CD4-positive, alpha-beta T cell treated with Interferon alpha-2 for 1 hour (primary cell): ENCODE data around the gene MYMK.
"Not testable (repeated sequence)": the region's sequence is repeated elsewhere in the genome, so short reads cannot be mapped to it uniquely, and the experiment has no call there.

Experiments used
- DNase-seq, 2 donors: peaks; one replicate each; pipeline ENCODE4 v3.0.0-alpha.2; 2020 to 2022

MYMK gene

DNA sequence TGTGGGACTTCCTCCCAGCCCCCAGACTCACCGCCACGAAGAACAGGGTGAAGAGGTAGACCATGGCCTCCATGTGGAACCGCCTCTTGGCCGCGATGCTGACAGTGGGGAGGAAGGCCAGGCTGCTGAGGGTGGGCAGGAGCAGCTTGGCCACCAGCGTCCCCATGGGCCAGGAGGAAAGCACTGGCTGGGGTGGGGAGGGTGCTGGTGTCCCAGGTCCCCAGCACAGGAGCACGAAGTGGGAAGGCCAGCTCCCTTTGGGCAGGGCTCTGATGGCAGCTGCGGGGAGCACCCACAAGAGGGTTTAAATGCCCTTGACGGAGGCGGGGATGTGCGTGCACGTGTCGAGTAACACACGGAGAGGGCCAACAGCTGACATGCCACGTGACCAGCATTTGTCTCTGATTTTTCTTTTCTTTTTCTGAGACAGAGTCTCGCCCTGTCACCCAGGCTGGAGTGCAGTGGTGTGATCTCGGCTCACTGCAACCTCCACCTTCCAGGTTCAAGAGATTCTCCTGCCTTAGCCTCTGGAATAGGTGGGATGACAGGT, at the start of gene MYMK:
Gene MYMK, minus strand, starts transcription at position 281 of the 550 bp plus-strand sequence. Its CDS starts 115 bp downstream, at position 166.
- DNase-seq, result no peak

DNA sequence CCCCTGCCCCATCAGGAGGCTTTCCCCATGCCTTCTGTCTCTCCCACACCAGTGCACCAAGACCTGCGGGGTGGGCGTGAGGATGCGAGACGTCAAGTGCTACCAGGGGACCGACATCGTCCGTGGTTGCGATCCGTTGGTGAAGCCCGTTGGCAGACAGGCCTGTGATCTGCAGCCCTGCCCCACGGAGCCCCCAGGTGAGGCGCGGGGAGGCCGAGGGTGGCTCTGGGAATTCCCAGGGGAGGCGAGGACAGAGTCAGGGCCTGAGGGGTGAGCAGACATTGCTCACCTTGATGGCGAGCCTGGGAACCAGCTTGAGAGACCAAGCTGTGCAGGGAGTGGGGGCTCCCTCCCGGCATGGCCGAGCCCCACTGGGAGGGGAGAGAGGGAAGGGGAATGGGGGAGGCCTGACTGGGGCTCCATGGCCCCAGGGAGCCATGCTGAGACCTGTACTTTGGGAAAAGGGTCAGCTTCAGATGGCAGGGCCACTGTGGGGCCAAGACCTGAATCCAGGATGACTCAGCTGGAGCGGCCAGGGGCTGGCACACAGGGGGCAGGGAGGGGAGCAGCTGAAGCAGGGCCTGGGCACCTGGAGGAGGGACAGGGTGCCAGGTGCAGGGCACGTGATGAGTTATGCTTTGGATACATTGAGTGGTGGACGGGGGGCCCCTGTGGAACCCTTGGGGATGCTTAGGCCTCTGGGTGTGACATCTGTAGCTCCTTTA, 49.2 kb upstream of the MYMK start:
- no peak for DNase-seq

DNA sequence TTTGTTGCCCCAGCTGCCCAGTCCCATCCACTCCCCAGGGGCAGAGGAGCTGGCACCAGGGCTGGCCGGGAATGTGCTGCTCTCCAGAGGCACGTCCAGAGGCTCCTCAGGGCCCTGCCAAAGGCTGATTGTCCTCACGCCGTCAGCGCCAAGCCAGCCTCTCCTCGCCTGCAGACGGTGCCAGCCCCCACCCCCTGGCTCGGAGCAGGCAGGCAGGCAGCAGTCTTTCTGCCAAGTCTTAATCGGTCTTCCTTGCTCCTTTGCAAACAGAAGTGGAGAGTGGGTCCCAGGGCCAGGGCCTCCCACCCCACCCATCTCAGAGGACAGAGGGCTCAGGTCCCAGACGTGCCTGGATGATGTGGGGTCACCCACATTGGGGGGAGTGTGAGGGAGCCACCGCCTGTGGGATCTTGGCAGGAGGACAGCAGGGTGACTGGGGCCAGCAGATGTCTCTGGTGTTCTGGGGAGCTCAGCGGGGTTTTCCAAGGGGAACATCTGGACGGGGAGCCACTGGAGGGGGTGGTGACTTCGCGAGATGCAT, 48.1 kb upstream of the MYMK start:
- DNase-seq, result no peak

DNA sequence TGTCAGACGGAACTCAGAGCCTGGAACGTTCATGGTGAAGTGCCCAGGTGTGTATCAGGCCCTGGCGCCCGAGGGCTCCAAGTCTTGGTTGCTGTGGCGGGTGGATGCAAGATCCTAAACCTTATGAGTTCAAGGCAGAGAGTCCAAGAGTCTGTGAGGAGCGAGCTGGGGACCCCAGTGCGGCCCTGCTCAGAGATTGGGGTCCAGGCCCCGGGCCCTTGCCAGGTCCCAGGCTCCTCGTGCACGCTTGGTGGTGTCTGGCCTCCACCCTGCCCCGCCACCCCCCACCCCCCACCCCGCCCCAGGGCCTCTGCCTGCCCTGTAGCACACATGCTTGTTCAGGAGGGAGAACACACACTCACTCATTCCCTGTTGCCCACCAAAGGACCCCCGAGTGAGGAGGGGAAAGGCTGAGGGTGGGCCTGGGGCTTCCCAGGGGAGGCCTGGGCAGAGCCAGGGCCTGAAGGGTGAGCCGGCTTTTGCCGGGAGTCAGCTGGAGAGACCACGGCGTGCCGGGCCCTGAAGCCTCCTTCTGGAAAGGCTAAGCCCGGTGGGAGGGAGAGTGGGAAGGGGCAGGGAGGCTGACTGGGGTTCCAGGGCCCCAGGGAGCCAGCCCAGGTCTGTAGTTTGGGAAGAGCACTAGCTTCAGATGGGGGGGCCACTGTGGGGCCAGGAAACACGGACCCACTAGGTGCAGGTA, 47.3 kb upstream of the MYMK start:
- no peak for DNase-seq

GRCh38 chr9:133571391-133571890, 46.7 kb upstream of the MYMK start:
- DNase-seq, result no peak

DNA sequence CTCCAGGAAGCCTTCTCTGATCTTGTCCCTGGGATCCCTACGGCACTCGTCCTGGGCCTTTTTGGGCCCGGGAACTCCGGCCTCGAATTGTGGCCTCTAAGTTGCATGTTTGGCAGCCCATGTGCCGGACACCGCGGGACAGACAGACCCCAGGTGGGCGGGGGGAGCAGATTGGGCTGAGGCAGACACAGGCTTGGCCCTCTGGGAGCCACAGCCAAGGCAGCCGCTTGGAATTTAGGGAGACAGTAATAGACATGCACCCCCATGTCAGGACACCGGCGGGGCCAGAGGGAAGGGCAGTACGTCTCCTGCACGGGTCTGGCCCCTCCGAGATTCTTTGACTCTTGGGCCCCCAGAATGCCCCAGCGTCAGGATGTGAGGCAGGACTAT, 45.9 kb upstream of the MYMK start:
- no peak for DNase-seq

DNA sequence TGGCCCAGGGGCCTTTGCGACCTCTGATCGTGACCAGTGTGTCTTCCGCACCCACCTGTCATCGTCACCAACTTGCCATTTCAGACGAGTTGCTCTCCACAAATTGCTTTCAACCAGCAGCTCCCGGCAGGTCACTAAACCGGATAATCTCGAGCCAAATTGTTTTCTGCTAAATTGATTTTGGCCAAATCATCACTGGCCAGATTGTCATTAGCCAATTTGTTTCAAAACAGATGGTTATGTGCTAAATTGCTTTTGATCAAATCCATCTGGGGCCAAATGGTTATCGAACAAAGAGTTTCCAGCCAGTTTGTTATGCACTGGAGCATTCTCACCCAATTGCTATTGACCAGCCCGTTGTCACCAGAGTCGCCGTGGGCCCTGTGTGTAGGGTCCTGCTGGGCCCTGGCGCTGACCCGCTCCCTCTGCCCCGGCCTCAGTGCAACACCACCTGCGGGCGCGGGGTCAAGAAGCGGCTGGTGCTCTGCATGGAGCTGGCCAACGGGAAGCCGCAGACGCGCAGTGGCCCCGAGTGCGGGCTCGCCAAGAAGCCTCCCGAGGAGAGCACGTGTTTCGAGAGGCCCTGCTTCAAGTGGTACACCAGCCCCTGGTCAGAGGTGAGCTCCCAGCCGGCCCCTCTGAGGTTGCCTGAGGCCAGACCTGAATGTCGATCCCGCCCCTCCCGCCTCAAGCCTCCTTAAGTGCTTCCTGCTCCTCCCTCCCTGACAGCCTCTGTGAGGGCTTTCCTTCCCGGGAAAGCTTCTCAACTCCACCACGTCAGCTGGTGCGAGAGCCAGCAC, 45.3 kb upstream of the MYMK start:
- DNase-seq, result no peak

- no peak for DNase-seq
Measured at GRCh38 chr9:133569121-133569785, 44.5 kb upstream of the MYMK start.

DNA sequence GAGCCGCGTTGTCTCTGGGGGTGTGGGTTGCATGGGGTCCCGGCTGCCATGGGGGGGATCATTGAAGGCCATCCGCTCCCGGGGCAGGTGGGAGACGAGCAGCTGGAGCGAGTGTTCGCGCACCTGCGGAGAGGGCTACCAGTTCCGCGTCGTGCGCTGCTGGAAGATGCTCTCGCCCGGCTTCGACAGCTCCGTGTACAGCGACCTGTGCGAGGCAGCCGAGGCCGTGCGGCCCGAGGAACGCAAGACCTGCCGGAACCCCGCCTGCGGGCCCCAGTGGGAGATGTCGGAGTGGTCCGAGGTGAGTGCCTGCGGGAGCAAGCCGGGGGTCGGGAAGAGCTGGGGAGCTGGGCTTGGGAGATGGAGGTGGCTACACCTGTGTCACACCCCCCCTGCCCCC, 43.4 kb upstream of the MYMK start:
- DNase-seq, result no peak

GRCh38 chr9:133566817-133567216, 42.1 kb upstream of the MYMK start:
- DNase-seq, result no peak

GRCh38 chr9:133566382-133566781, 41.6 kb upstream of the MYMK start:
- DNase-seq, result no peak

- no peak for DNase-seq
Measured at GRCh38 chr9:133564451-133565116, 39.8 kb upstream of the MYMK start.

- not testable (repeated sequence) for DNase-seq
Measured at GRCh38 chr9:133563814-133564213, 39.1 kb upstream of the MYMK start.

DNA sequence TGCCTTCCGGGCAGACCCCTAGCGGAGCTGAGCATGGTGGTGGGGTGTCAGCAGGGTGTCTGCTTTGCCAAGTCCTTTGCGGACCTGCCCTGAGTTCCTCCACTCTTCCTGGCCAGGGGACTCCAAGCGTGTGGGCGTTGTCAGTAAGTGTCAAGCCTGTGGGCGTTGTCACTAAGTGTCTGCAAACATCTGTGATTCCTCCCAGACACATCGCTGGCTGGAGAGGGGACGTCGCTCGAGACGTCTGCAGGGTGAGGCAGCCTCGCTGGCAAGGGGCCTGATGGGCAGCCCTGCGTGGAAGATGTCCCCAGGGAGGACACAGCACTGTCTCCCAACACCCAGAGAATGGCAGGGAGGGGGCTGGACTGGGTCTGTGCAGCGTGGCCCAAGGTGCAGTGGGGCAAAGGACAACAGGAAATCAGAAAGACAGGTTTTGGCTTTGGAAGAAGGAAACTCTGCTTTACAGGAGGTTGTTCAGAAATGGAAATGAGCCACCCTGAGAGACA, 38.6 kb upstream of the MYMK start:
- no peak for DNase-seq

DNA sequence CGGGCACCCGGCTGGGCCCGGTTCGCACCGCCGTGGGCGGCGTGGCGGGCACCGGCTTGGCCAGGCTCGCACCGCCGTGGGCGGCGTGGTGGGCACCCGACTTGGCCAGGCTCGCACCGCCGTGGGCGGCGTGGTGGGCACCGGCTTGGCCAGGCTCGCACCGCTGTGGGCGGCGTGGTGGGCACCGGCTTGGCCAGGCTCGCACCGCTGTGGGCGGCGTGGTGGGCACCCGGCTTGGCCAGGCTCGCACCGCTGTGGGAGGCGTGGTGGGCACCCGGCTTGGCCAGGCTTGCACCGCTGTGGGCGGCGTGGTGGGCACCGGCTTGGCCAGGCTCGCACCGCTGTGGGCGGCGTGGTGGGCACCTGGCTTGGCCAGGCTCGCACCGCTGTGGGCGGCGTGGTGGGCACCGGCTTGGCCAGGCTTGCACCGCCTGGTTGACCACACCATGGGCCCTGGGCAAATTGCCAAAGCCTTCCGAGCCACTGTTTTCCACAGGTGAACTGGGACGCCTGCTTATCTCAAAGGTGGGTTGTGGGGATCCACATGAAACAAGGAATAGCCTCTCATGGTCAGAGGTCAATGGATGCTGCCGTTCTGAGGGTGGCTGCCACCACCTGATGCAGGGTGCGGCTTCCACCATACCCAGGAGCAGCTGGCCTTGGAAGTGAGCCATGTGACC, 38.0 kb upstream of the MYMK start:
- no peak for DNase-seq

- no peak for DNase-seq
Measured at GRCh38 chr9:133561976-133562554, 37.3 kb upstream of the MYMK start.

DNA sequence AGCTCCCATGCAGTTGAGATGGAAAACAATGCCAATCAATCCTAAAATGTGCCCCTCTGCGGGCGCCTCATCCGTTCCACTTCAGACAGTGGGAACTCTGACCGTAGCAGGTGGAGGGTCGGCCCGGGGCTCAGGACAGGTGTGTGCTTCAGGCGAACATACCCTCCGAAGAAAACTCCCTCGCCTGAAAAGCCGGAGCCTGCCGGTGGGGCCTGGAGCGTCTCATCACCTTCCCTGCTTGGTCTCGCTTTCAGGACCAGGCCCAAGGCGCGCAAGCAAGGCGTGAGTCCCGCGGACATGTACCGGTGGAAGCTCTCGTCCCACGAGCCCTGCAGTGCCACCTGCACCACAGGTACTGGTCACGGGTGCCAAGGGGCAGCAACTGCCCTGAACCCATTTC, 36.2 kb upstream of the MYMK start:
- no peak for DNase-seq

GRCh38 chr9:133560311-133560710, 35.6 kb upstream of the MYMK start:
- DNase-seq, result no peak

- DNase-seq, result peak in 1 of 2 donors; percentile 6
Measured at GRCh38 chr9:133558191-133559126, 33.7 kb upstream of the MYMK start.
